Dedifferentiated amniotic fluid mesenchymal stem cell (primary cell): ENCODE results near the gene RUNX1.

Source experiments
- DNase-seq: peaks from one replicate; pipeline ENCODE4 v3.0.0-alpha.2; 2016; ENCODE audit errors: extremely low spot score

The RUNX1 gene

DNA sequence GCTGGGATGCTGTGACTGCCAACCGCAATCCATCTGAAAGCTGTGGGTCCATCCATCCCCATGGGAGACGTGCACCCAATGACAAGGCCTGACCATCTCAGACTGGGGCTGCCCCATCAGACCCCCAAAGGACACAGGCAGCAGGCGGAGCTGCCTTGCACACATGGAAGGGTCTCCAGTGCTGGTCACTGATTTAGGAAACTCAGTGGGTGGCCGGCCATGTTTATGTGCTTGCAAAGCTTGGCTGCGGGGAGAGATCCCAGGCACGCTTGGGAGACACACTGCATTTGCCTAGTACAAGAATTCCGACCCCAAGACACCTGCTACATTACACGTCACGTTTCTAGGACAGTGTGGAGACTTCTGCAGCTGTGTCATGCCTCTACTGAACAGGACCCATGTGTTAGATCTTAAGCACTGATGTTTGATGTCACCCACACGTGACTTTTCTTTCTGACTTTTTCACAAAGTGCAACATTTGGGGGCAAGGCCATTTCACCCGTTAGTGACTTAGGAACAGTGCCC is 198.9 kb downstream of the RUNX1 start:
- DNase-seq: no peak

DNA sequence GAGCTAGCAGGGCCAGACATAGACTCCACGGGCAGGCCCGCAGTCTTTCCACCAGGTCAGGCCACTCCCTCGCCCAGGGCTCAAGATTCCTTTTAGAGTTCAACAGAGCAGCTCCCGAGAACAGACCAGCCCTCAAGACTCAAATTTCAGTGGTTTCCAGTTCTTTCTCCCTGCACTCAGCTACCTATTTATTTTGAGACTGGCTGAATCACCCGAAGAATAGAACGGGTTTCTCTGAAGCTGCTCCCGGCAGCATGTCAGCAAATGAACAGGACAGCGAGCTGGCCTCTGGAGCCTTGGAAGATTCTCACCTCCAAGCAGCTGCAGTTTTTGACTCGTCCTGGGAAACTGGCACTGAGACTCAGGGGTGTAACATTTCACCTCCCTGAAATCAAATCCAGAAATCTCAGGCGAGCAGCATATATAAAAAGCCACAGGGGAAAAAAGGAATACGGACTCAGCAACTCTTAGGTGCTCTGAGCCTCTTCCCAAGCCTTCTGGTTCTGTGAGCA is 202.4 kb downstream of the RUNX1 start:
- peak; percentile 76 for DNase-seq

DNA sequence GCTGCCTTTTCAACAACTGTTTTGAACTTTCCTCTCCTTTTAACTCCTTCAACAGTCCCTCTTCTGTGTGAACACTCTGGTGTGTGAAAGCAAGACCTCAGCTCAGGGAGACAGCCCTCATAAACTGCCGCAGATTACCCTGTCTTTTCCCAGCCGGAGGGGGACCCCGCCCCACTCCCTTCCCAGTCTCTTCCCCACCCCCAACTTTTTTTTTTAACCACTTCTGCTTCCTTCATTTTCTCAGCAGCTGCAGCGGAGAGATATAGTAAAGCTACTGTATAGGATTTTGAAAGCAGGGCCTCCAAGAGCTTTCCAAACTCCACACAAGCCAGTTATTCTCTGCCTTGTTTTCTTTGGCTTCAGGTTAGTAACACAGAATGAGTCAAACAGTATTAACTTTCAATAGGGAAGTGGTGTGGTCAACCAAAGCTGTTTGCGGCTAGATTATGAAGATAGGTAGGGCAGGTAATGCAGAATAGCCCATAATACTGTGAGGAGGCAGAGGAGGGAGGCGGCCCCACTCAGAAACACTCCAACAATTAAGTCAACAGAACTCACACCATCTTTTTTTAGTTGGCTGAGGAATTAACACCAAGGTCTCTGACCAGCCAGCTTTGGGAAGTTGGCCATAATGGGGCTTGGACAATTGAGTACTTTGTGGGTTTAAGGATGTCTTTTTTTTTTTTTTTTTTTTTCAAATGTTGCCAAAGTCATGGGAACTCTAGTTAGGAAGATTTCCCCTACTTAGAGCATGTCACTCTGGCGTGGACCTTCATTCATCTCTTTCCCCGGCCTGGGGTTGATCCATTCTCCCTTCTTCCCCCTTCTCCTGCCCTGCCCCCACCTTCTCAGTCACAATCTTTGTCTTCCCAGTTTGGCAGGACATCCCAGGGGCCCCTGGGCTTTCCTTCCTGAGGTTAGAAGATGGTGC is 203.3 kb downstream of the RUNX1 start:
- DNase-seq: peak; percentile 74

DNA sequence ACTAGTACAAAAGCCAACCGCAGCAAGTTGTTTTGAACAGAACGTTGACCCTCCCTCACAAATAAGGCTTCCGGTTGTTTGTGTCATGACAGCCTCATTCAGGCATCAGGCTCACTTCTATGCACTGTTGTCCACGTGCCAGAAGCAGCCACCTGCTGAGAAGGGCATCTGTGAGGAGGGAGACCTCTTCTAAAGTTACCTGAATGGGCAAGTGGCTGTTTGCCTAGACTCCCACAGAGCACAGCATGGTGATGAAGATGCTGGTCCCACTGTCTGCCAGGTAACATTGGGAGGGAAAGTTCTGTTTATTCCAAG is 204.2 kb downstream of the RUNX1 start:
- no peak for DNase-seq

DNA sequence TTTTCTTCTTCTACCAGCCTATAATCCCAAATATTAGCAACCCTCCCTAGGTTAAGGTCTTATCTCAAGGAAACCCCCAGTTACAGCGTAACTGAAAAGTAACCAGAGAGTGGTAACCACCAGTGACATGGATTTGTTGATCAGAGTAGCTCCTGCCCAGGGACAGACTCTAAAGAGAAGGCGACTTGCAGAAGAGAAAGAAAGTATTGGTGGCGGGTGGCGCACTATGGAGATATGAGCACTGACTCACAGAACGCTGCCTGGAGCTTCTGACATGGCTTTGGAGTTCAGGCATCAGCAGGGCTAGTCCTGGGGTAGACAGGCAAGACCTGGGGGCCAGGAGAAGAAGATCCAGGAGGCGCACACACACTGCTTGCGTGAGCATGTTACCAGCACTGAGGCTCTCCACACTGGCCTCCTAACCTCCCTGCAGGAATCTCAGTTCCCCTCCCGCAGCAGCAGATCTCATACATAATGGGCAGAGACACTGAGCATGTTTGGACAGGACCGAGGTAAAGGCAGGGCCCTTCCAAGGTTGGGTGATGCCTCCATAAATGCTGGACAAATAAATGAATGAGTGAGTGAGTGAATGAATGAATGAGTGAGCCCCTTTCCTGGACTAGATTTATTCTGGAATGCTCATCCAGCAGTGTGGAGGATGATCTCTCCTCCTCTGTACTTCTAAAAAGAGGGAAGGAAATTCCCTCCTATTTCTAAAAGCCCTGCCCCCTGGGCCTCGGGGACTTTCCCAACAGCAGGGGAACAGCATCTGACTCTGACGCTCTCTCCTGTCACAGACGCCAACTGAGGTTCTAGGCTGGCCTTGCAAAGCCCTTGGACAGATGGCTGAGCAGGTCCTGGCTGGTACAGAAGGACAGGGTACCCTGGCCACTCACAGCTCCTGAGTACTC is 204.8 kb downstream of the RUNX1 start:
- no peak for DNase-seq

DNA sequence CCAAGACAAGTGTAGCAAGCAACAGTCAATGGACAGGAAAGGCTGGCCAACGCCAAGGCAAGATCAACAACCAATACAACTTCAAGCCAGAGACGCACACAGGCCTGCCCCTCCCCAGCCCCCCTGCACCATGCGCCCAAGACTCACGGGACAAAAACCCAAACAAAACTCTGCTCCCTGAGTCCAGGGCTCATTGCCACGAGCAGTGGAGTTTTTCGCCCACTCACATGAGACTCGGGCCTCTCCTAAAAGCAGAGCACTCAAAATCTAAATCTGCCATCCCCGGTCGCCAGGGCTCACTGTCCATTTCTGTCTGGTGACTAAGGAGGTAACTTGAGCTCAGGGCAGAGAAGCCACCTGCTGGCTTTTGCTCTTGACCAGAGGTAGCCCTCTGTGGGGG is 205.5 kb downstream of the RUNX1 start:
- DNase-seq: no peak

DNA sequence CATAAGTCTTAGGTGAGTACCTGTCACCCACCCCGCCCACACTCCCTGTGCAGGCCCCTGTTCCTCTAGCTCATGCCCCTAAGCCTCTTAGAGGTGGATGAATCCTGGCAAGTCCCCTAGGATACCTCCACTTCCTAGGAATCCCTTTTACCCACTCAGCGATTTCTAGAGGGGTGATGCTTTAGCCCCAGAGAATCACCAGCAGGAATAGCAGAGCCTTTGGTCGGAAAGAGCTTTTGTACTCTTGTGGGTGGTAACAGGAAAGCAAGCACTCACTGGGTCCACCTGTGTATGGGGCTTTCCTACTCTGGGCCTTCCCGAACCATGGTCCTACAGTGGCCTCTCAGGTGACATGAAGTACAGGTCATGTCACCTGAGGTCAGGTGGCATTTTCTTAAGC is 207.9 kb downstream of the RUNX1 start:
- DNase-seq: no peak

DNA sequence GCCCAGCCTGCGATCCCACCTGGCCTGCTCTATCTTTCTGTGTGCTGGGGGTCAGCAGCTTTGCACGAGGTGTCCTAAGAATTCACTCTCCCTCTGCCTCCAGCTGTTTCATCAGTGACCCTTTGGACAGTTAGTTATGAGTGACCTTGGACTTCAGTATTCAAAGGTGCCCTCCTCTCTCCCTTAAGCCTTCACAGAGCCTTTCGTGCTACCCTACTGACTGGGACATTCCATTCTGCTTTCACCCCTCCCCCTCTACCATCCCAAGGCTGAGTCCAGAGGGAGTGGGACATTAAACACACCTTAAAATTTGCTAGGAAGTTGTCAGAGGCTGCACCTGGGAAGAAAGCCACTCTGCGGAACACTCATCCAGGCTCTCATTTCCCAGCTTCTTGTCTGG is 208.4 kb downstream of the RUNX1 start:
- no peak for DNase-seq

DNA sequence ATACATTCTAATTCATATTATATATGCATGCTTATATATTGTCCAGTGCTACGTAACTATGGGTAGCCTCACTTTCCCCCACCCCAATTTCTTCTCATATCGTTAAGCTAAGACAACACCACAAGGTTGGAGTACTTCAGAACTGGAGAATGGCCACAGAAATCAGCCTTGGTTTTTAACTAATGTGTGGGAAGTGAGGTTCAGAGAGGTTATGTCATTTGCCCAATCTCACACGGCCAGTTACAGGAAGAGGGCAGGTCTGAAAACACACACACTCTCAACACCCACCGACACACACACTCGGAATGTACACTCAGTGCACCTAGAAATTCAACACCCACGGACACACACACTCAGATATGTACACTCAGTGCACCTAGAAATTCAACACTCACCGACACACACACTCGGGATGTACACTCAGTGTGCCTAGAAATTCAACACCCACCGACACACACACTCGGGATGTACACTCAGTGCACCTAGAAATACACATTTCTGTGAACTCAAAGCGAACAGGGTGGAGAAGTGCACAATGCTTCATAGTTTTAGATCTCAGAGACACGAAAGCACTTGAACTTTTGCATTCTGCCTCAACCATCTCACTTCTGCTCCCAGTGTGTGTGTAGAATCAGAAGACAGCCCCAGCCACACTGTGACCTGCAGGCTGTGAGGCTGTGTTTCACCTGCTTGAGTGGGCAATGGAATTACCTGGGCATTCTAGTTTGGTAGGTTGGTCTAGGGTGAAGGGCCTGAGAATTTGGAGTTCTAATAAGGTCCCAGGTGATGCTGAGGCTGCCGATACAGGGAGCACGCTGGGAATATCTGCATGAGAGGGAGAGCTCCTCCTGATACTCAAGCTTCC is 209.9 kb downstream of the RUNX1 start:
- DNase-seq: no peak

DNA sequence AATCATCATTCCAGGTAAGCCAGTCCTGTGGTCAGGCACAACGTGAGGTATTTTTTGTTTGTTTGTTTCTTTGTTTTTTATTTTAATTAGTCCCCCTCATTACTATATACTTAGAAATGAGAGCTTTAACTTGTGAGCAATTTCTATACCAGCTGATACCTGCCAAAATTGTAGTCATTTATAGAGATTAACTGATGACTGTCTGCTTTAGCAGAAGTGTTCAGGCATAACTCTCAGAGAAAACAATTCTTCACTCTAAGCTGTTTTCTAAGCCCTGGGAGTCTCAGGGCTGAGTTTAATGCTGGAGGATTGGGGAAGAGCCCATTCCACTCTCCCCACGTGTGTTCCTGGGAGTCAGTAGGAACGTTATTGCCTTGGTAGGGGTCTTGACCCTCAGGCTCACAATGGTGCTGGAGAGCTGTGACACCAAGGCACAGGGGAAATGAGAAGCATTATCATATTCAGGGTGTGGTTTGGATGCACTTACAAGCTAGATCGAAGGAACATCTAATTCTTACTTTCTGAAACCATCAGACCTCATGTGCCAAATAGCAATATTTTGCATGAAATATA is 212.1 kb downstream of the RUNX1 start:
- DNase-seq: no peak

DNA sequence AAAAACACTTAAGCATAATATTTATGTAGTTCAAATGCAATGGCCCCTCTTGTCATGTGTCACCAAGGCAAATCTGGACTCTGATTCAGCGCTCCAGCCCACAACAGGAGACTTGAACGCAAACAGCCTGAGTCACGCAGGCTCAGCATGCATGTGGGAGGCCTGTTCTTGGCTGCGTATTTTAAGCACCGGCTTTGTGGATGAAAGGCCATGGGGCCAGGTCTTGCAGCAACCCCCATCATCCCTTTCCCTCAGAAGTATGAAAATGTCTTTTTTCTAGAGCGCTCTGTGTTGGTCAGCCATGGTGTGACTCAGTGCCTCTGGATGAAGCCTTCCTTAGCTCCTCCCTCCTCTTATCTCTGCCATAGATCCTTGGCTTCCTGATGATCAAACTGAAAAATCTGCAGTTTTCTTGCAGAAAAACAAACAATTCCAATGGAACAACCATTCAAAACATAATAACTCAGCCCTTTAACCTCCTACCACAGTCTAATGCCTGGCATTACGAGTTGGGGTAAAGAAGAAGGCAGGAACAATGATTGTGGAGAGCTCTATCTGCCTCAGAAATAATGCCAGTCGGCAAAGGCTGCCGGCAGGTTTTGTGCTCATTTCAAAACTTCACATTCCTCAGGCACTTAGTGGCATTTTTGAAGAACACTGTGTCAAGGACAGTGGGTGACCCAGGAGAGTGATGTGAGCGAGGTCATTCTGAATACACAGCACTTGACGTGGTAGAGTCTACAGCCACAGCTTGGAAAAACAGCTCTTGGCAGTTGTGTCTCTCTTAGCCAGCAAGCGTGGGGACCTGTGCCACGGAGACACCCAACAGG is 212.8 kb downstream of the RUNX1 start:
- peak; percentile 97 for DNase-seq

DNA sequence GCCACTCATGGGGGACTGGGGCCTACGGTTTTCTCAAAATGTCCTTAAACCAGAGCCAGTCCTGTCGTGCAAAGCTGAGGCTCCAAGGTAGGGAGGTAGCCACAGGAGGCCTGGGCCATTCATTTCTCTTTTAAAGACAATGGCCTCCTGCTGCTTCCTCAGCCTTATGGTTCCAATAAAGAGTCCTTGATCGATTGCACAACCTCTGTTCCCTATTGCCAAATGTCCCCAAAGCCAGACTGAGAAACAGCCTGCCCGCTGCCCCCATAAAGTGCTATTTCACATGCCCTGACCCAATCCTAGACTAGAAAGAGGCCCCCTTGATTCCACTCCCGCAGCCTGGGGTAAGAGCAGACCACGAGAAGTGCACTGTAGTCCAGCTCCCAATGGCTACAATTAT is 213.6 kb downstream of the RUNX1 start:
- DNase-seq: peak; percentile 31

DNA sequence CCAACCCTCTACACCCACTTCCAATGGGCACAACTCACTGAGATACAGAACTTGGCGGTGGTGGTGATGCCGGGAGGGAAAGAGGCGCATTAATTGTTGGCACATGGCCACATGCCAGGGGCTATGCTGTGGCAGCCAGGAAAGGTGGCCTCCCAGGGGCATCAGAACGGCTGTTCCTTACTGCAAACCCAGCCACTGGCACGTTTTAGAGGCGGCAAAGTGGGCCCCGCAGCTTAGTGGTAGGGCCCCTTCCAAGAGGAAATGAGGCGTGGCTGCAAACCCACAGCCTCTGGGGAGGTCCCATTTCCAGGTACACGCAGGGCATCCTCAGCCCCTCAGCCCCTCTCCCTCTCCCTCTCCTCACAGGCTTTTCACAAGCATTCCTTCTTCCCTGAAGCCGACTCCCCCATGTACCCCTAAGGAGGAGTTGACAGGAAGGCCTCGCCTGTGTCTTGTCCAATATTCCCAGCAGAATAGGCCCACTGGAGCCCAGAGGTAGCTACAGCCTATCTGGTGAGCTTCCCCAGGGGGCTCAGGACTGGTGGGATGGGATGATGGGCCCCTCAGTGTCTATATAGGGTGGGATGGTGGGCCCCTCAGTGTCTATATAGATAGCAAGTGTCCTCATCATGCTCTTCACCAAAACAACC is 214.1 kb downstream of the RUNX1 start:
- no peak for DNase-seq

DNA sequence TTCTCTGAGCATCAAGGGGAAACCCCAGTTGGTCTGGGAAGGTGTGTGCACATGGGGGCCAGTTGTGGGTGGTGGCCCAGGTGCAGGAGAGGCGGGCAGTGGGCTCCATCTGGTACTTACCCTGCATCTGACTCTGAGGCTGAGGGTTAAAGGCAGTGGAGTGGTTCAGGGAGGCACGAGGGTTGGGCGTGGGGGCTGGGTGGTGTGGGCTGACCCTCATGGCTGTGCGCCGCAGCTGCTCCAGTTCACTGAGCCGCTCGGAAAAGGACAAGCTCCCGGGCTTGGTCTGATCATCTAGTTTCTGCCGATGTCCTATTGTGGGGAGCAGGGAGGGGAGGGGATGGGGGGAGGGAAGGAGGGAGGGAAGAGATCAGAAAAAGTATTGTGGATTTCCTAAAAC is 214.8 kb downstream of the RUNX1 start:
- DNase-seq: no peak

DNA sequence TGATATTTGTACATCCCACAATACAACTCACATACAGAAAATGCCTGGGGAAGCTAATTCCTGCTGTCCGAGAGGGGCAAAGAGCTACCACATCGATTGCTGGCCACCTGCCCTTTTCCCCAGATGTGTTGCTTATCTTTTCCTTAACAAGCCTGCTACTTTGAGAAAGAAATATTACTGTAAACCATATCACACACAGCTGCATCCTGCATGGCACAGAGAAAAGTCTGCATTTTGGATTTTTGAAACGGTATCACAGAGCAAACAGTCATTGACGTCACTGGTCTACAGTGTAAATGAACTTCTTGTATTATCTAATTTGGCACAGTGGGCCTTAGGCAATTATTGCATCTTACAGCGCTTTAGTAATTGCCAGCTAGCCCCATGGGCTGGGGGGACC is 215.6 kb downstream of the RUNX1 start:
- DNase-seq: no peak

DNA sequence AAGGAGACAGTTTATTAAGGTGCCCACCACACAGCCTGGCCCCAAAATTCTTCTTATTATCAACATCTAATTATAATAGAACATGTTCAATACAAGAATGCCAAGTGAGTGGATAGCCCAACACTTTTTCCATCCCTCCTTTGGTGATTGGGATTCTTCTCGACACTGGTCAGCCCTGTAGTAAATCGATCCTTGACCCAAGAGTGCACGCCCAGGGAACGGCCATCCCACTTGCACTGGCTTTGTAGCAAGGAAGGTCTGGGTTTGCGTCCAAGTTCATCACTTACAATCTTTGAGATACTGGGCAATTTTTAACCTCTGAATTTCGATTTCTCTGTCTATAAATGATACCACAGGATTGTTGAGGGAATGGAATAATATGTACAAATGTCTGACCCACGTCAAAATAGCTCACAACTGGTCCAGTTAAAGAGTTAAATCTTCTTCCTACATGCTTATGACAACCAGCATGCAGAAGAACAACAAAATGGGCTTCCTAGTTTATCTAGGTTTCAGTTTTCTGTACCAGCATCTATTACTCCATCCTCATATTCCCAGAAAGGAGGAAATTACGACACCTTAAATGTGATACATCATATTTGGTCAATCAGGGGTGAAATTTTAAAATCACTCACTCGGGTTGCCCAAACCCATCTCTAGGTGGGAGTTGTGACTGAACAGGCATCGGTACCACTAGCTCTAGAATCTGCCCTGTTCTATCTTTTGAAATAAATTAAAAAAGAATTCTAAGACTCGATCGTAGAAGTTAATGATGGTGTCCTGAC is 218.5 kb downstream of the RUNX1 start:
- DNase-seq: no peak

DNA sequence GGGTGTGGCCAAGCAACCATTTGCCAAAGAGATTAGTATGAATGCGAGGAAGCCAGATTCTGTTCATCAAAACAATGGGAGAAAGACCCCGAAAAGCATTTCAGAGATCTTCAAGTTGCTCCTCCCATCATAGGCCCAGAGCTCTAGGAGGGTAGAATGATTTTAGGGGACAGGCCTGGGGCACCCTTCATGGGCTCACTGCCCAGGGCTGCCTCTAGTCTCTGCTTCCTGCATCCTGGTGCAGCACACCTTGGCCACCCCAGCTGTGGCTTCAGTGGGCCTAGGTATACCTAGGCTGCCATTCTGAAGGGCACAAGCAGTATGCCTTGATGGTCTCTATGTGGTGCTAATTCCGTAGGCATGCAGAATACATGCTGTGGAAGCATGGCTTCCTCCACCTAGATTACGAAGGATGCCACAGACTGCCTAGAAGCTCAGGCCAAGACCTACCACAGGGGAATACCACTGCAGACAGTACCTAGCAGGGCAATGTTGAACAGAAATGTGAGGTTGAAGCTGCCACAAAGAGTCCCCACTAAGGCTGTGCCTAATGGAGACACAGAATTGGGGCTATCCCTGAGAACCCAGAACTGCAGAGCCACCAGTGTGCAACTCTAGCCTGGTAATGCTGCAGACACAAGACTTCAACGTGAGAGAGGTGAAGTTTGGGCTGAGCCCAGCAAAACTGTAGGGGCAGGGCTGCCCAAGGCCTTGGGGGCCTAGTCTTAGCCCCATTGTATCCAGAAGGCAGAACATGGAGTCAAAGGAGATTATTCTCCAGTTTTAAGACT is 221.5 kb downstream of the RUNX1 start:
- no peak for DNase-seq

DNA sequence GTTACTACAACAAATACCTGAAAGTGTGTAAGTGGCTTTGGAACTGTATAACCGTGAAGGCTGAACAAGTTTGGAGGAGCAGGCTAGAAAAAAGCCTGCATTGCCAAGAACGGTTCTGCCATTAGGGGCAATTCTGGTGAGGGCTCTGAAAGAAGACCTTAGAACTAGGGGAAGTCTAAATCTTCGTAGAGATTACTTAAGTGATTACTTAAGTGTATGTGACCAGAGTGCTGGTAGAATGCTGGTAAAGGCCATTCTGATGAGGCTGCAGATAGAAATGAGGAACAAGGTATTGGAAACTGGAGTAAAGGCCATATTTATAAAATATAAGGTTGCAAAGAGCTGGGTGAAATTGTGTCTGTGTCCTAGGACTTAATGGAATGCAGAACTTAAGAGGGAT is 222.3 kb downstream of the RUNX1 start:
- no peak for DNase-seq
